Gastrocnemius medialis (tissue), 4 donors: ENCODE results near the gene RBM23. TPM values are rescaled to one million over a fixed set of nuclear protein-coding genes. Genes with fewer than 3 reads are reported as not detected.

Source experiments
- ATAC-seq, 2 donors: fragments of 150-250 bp; one replicate each; pipeline ENCODE4 v1.9.1; 2016
- DNase-seq, 2 donors: peaks; one replicate each; pipeline ENCODE4 v3.0.0-alpha.2; 2019
- H3K27ac ChIP-seq, 4 donors: fragments of 200-600 bp; sonication (generic); 1 replicate in 1 of 4; 2 replicates in 3 of 4; pipeline ENCODE4 v1.5.1; 2016 to 2018; ENCODE audit warnings: mild to moderate bottlenecking in 2 of 4, moderate library complexity in 1 of 4
- H3K27me3 ChIP-seq, 3 donors: fragments of 200-600 bp; sonication (generic) in 2 of 3; 1 replicate in 1 of 3; 2 replicates in 2 of 3; pipeline versions ENCODE4 v1.5.1 to v1.6.0; 2016 to 2019; ENCODE audit warnings: mild to moderate bottlenecking in 1 of 3, moderate library complexity in 1 of 3
- H3K36me3 ChIP-seq, 2 donors: fragments of 200-600 bp; sonication (generic) in 1 of 2; one replicate each; pipeline ENCODE4 v1.5.1; 2017 to 2018
- H3K4me1 ChIP-seq, 2 donors: fragments of 200-600 bp; sonication (generic) in 1 of 2; one replicate each; pipeline ENCODE4 v1.5.1; 2016 to 2017; ENCODE audit warnings: mild to moderate bottlenecking in 2 of 2
- H3K4me3 ChIP-seq, 4 donors: fragments of 200-600 bp; sonication (generic) in 3 of 4; 1 replicate in 1 of 4; 2 replicates in 3 of 4; pipeline ENCODE4 v1.5.1; 2016 to 2019; ENCODE audit warnings: mild to moderate bottlenecking in 2 of 4
- H3K9me3 ChIP-seq, 3 donors: fragments of 200-600 bp; sonication (generic) in 2 of 3; 1 replicate in 1 of 3; 2 replicates in 2 of 3; pipeline ENCODE4 v1.5.1; 2016 to 2019
- CTCF ChIP-seq, 5 experiments: fragments of 450-650 bp in 3 of 5; fragments of 200-600 bp in 2 of 5; sonication (generic) in 2 of 5; IDR thresholded peaks in 4 of 5; conservative IDR thresholded peaks in 1 of 5; 1 replicate in 4 of 5; 2 replicates in 1 of 5; pipeline ENCODE4 v1.5.1; 2016 to 2019; ENCODE audit warnings: antibody characterized with exemption in 5 of 5, mild to moderate bottlenecking in 3 of 5, moderate library complexity in 3 of 5
- POLR2A ChIP-seq, 2 donors: fragments of 450-650 bp; IDR thresholded peaks; one replicate each; pipeline ENCODE4 v1.6.1; 2017; ENCODE audit warnings: antibody characterized with exemption in 2 of 2, mild to moderate bottlenecking in 2 of 2, moderate library complexity in 2 of 2
- in situ Hi-C, 4 donors: fragments of 200-750 bp; cut with MboI; loops; one replicate each; pipeline versions ENCODE4 v1.15.0 to v1.8.0; 2017; ENCODE audit warnings: low sequenced_read_pairs in 4 of 4
- intact Hi-C: fragments of 100-400 bp; cut with DNase I; formaldehyde crosslinking; loops from one replicate; pipeline ENCODE4 v1.15.1; 2023; ENCODE audit warnings: low total_unique reads
- total RNA-seq, 4 donors: library from RNA; depleted of rRNA; stranded (reverse); fragments of >200 nt; gene quantifications; one replicate each; pipeline versions ENCODE4 v1.1.0 to v1.2.3, GENCODE V29; 2016

The RBM23 gene
- total RNA-seq, 4 donors from 2014 or later, result 37.7 to 83.3 (median 62.1) TPM

DNA sequence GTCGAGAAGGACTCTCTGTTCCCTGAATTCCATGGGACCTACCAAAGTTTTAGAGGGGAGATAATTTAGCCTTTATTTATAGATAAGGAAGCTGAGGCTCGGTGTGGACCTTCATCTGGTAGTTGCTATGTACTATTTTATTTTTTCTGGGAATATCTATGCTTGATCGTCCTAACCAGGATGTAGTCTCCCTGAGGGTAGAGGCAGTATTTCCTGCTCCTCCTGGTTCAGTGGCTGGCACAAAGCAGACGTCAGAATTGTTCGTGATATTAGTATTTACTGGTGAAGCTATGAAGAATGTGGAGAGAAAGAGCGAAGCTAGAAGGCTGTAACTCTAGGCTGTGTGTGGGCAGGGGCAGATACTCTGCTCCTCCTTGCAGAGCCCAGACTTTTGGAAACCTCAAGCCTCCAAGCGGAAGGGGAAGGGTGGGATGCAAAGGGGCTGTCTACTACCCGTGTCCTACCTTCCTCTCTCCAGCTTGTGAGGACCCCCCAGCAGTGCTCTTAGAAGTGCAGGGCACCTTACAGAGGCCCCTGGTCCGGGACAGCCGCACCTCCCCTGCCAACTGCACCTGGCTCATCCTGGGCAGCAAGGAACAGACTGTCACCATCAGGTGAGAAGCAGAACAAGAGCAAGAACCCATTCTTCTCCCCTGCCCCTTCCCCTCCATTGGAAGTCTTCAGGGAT is 46.0 kb downstream of the RBM23 start:
- in situ Hi-C loops (loop anchor here in 3 of 4 donors (25.0 kb wide), 2 partner anchors 311 to 486 kb away; no protein-coding TSS in a partner anchor), intact Hi-C loops (loop anchor here (1.0 to 5.0 kb wide), 3 partner anchors 27 to 84 kb away; partner anchors contain the start of genes HAUS4 and RBM23)
- DNase-seq, result no peak
- H3K9me3 ChIP-seq, result no peaks in the 10 kb centered on the region
- TF ChIP-seq CTCF (IDR thresholded peaks at IDR 0.05 in 4 of 5, conservative IDR thresholded peaks at IDR 0.05 in 1 of 5) (peak in 3 of 5 experiments; percentile 19 to 29 (median 21)), POLR2A (IDR thresholded peaks at IDR 0.05) (no peak)
- H3K4me1 ChIP-seq, result peaks cover 16 to 22% of the 10 kb centered on the region in 2 donors
- peak overlapping the region; percentile 89 to 100 (median 96) for H3K4me3 ChIP-seq
- H3K36me3 ChIP-seq, result peaks cover 0 to 50% of the 10 kb centered on the region in 2 donors
- no peaks in the 10 kb centered on the region for H3K27me3 ChIP-seq
- H3K27ac ChIP-seq, result peak overlapping the region; percentile 98 to 100 (median 99)
- no peak for ATAC-seq

GRCh38 chr14:22872033-22872832 is 46.7 kb downstream of the RBM23 start:
- Histone ChIP-seq H3K4me3 (peak overlapping the region; percentile 89 to 100 (median 96)), H3K4me1 (peaks cover 16 to 22% of the 10 kb centered on the region in 2 donors), H3K9me3 (no peaks in the 10 kb centered on the region), H3K36me3 (peaks cover 0 to 43% of the 10 kb centered on the region in 2 donors), H3K27ac (peak overlapping the region; percentile 98 to 100 (median 99)), H3K27me3 (no peaks in the 10 kb centered on the region)
- peak; percentile 62 to 79 for DNase-seq
- TF ChIP-seq POLR2A (IDR thresholded peaks at IDR 0.05) (peak in 1 of 2 donors; percentile 34), CTCF (IDR thresholded peaks at IDR 0.05 in 4 of 5, conservative IDR thresholded peaks at IDR 0.05 in 1 of 5) (peak; percentile 83 to 95 (median 91))
- in situ Hi-C loops (loop anchor here in 3 of 4 donors (25.0 kb wide), 2 partner anchors 310 to 485 kb away; no protein-coding TSS in a partner anchor), intact Hi-C loops (loop anchor here (1.0 to 5.0 kb wide), 3 partner anchors 28 to 85 kb away; partner anchors contain the start of genes HAUS4 and RBM23)
- ATAC-seq, result peak; percentile 72 to 74

- Histone ChIP-seq H3K27me3 (no peaks in the 10 kb centered on the region), H3K36me3 (peaks cover 0 to 34% of the 10 kb centered on the region in 2 donors), H3K27ac (peak within 1 kb of the TSS; percentile 98 to 100 (median 99)), H3K4me1 (peaks cover 16 to 22% of the 10 kb centered on the region in 2 donors), H3K9me3 (no peaks in the 10 kb centered on the region), H3K4me3 (peak within 1 kb of the TSS; percentile 89 to 100 (median 96))
- intact Hi-C loops, result loop anchor here (1.0 to 5.0 kb wide), 7 partner anchors 19 to 273 kb away; partner anchors contain the start of genes ABHD4, HAUS4, MRPL52 and PRMT5
- ATAC-seq (peak; percentile 86 to 91), DNase-seq (peak; percentile 91 to 93)
- peak in 1 of 5 experiments; percentile 13 for TF ChIP-seq CTCF (IDR thresholded peaks at IDR 0.05 in 4 of 5, conservative IDR thresholded peaks at IDR 0.05 in 1 of 5)
- TF ChIP-seq POLR2A (IDR thresholded peaks at IDR 0.05), result peak; percentile 88 to 91
- in situ Hi-C loops, result loop anchor here in 3 of 4 donors (25.0 kb wide), 2 partner anchors 309 to 484 kb away; no protein-coding TSS in a partner anchor
Measured at GRCh38 chr14:22871224-22872032, 47.5 kb downstream of the RBM23 start, which contains the start of gene LRP10. TSS of gene LRP10 (plus strand) at chr14:22871740. CDS start at chr14:22872304, 564 bp downstream.
